HG02610 (cell line): ENCODE data around the gene ZNF740.

Experiments
- ATAC-seq: cut with Tn5 transposase; IDR thresholded peaks from one replicate; pipeline ENCODE4 v1.9.1; 2021; ENCODE audit warnings: mild to moderate bottlenecking, moderate library complexity; ENCODE audit not compliant: unreplicated experiment

ZNF740 gene

GRCh38 chr12:53224061-53224896 lies 43.8 kb downstream of the ZNF740 start:
- ATAC-seq: no peak

GRCh38 chr12:53224897-53225634 lies 44.5 kb downstream of the ZNF740 start:
- ATAC-seq: no peak

DNA sequence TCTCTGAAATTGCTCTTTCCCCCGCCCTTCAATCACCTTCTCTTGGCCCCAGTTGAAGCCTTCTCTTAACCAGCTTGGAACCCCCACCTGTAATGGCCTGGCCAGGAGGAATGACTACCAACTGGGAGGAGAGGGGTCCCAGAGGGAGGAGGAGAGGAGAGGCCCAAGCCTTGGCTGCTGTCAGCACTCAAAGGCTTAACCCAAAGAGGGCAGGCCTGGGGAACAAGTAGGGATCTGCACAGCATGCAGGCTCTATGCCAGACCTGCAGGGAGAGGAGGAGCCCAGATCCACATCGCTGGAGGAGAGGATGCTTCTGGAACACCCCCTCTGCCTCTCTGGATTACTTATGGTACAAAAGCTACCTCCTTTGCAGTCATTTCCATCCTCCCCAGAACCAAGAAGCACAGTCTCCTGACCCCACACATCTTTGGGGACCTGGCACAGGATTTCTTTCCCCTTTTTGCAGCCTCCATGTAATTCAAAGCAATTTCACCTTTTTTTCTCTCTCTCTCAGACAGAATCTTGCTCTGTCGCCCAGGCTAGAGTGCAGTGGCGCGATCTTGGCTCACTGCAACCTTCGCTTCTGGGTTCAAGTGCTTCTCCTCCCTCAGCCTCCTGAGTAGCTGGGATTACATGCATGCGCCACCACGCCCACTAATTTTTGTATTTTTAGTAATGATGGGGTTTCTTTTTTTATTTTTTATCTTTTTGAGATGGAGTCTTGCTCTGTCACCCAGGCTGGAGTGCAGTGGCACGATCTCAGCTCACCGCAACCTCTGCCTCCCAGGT lies 45.3 kb downstream of the ZNF740 start:
- ATAC-seq: no peak

DNA sequence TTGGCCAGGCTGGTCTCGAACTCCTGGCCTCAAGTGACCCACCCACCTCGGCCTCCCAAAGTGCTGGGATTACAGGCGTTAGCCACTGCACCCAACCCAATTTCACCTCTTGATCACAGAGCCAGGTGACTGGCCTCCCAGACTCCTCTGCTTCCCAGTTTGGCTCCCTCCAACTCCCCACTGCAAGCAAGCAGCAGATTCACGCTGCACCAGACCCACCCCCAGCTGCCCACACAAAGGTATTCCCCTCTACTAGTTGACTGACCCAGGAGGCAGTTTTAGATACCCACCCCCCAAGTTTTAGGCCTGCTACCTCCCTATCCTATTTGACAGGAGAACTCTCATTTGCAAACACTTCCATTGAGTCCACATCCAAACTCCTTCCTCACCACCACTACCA lies 46.3 kb downstream of the ZNF740 start:
- ATAC-seq: no peak

DNA sequence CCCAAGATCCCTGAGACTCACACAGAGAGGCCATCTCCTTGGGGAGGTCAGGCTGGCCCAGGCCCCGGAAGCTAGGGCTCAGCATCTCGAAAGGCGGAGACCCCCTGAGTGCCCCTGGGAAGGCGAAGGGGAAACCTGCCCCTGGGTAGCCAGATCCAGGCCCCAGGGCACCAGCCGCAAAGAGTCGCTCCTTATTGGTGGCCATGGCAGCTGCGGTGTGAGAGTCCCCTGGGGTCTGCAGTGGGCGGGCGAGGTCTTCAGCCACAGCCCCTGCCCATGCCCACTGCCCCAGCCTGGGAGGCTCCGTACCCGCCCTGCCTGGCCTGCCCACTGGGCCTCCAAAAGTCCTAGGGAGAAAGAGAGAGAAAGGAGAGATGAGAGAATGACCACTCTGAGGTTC lies 46.8 kb downstream of the ZNF740 start:
- ATAC-seq: no peak

- no peak for ATAC-seq
Measured at GRCh38 chr12:53227836-53228235, 47.3 kb downstream of the ZNF740 start.

DNA sequence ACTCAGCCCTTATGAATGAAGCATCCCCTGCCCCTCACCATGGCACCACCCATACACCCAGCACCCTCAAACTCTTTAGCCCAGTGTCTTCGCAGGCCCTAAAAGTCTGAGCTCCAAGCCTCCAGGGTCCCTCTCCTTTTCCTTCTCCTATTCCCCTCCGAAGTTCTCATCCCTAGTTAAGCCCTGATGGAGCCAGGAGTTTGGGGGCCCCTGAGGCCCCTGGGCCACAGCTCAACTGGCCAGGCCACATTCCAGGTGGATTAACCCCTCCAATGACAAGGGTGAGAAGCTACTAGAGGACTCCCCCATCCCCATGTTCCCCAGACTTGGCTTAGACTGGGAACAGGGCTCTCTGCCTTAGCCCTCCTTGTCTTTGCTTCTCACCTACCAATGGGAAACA lies 48.9 kb downstream of the ZNF740 start:
- no peak for ATAC-seq

DNA sequence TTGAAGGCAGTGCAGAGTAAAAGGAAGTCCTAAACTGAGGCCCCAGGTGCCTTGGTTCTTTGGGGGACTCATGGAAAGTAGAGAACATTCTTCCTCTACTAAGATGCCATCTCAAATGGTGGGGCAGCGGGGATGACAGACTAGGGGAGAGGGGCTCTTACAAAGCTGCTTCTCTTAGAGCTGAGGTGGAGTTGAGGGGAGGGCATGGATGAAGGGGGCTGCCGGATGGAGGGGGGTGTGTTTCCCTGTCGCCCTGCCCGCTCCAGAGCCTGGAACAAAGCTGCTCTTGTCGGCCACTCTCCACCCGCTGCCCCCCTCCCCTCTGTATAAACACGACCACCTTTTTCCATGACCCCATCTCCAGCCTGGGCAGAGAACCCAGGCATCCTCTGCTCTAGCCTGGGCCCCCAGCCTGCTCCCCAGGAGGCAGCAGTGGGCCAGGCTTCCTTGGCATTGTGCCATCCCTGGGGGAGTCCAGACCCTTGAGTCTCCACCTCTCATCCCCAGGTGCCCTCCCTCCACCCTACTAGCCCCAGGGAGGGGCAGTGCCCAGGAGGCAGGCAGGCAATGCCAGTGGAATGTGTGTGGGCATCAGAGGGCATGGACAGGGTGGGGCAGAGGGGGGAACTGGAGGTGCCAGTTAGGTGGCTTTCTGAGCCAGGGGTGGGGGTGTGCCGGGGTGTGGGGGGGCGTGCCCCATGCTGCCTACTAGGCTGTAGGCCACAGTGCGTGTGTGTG lies 49.8 kb downstream of the ZNF740 start:
- no peak for ATAC-seq

- no peak for ATAC-seq
Measured at GRCh38 chr12:53231671-53231920, 51.1 kb downstream of the ZNF740 start.

- ATAC-seq: no peak
Measured at GRCh38 chr12:53231921-53232645, 51.6 kb downstream of the ZNF740 start, which contains the start of gene RARG. Gene RARG, minus strand, starts transcription at chr12:53232209. Its CDS starts 4,664 bp downstream, at chr12:53227545.

- ATAC-seq: no peak
Measured at GRCh38 chr12:53232646-53233461, 52.3 kb downstream of the ZNF740 start.

DNA sequence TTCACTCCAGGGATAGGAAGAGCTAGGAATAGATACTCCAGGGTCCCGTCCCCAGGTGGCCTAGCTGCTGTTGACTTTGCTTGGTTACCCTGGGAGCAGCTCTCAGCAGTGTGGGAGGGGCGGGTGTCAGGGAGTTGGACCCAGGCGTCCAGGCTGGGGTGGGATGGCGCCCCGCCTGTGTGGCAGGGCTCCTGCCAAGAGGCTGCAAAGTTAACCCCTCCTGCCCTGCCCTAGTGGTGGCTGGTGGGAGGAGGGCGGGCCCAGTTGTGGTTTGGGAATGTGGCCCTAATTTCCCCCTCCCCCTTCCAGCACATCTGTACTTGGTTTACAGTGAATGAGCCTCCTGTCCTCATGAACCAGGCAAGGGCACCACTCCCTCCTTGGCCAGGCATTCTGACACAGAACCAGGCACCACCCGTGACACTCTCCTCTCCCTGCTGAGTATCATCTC lies 53.2 kb downstream of the ZNF740 start:
- no peak for ATAC-seq

GRCh38 chr12:53234271-53234914 lies 53.9 kb downstream of the ZNF740 start:
- no peak for ATAC-seq

GRCh38 chr12:53235164-53235563 lies 54.6 kb downstream of the ZNF740 start:
- ATAC-seq: no peak

GRCh38 chr12:53235742-53236442 lies 55.4 kb downstream of the ZNF740 start:
- no peak for ATAC-seq

DNA sequence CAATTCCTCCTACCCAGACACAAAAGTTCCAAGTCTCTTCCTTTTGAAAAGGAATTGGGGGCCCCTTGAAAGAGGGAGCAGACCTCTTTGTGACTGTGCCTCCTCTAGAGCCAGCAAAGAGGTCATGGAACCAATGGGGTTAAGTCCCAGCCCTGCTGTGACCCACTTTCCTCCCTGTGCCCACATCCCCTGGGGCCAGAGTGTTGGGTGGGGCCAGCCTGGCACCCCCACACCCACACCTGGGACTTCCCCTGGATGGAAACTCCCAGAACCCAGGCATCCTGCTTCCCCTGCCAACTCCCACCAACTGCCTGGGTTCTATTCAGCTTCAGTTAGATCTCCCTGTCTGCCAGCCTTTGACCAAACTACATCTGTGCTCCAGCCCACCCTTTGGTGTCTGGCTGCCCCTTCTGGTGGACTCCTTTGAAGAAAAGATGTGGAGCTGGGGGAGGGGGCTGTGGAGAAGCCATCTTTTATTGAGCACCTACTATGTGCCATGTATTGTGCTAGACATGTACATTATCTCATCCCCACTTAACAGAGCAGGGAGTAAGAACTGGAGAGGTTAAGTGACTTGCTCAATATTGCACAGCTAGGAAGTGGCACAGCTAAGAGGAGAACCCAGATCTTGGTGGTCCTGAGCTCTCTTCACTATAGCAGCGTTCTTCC lies 56.1 kb downstream of the ZNF740 start:
- no peak for ATAC-seq

GRCh38 chr12:53239643-53240258 lies 59.2 kb downstream of the ZNF740 start:
- no peak for ATAC-seq
